Loucy (cell line): ENCODE results near the gene IL21R.

ENCODE experiments used
- H2AFZ ChIP-seq: fragments of 200-600 bp; sonication (generic); 2 replicates; pipeline ENCODE4 v1.6.0; 2016; ENCODE audit warnings: antibody characterized with exemption, mild to moderate bottlenecking, low read length, moderate library complexity
- H3F3A ChIP-seq: fragments of 200-600 bp; 2 replicates; pipeline ENCODE4 v1.6.0; 2016; ENCODE audit warnings: antibody characterized with exemption, low read depth, mild to moderate bottlenecking
- H3K27me3 ChIP-seq: fragments of 200-600 bp; sonication (generic); 2 replicates; pipeline ENCODE4 v1.6.1; 2014; ENCODE audit warnings: low read length, mild to moderate bottlenecking; ENCODE audit not compliant: insufficient read depth, poor library complexity, severe bottlenecking
- H3K36me3 ChIP-seq: fragments of 200-600 bp; sonication (generic); 2 replicates; pipeline ENCODE4 v1.6.1; 2016; ENCODE audit warnings: low read length; ENCODE audit not compliant: insufficient read depth
- H3K4me1 ChIP-seq: fragments of 200-600 bp; sonication (generic); 2 replicates; pipeline ENCODE4 v1.5.1; 2014; ENCODE audit warnings: low read length, mild to moderate bottlenecking; ENCODE audit not compliant: insufficient read depth, poor library complexity, severe bottlenecking
- H3K4me2 ChIP-seq: fragments of 200-600 bp; sonication (generic); 2 replicates; pipeline ENCODE4 v1.6.0; 2014; ENCODE audit warnings: antibody characterized with exemption, low read length, low read depth, mild to moderate bottlenecking; ENCODE audit not compliant: poor library complexity, severe bottlenecking
- H3K4me3 ChIP-seq: fragments of 200-600 bp; sonication (generic); 2 replicates; pipeline ENCODE4 v1.5.1; 2014; ENCODE audit warnings: low read length, mild to moderate bottlenecking, mixed read lengths; ENCODE audit not compliant: poor library complexity, severe bottlenecking
- H3K79me2 ChIP-seq: fragments of 200-600 bp; sonication (generic); 2 replicates; pipeline ENCODE4 v1.6.1; 2014; ENCODE audit warnings: low read length; ENCODE audit not compliant: insufficient read depth
- H3K9ac ChIP-seq: fragments of 200-600 bp; sonication (generic); 2 replicates; pipeline ENCODE4 v1.6.0; 2014; ENCODE audit warnings: mild to moderate bottlenecking, low read depth, low read length, moderate library complexity; ENCODE audit not compliant: poor library complexity, severe bottlenecking
- H3K9me2 ChIP-seq: fragments of 200-600 bp; sonication (generic); replicated peaks from 2 replicates; pipeline ENCODE4 v1.6.1; 2016; ENCODE audit warnings: low read depth, low read length, mixed read lengths
- H3K9me3 ChIP-seq: fragments of 200-600 bp; sonication (generic); 2 replicates; pipeline ENCODE4 v1.6.1; 2014; ENCODE audit warnings: mild to moderate bottlenecking, antibody characterized with exemption, low read length, low read depth; ENCODE audit not compliant: insufficient read depth
- H4K20me1 ChIP-seq: fragments of 200-600 bp; sonication (generic); 2 replicates; pipeline ENCODE4 v1.6.0; 2014; ENCODE audit warnings: antibody characterized with exemption, low read length, mild to moderate bottlenecking; ENCODE audit not compliant: insufficient read depth, poor library complexity, severe bottlenecking
- EZH2phosphoT487 ChIP-seq: fragments of 200-600 bp; IDR thresholded peaks from 2 replicates; pipeline ENCODE4 v1.6.1; 2018; ENCODE audit warnings: antibody characterized with exemption, mild to moderate bottlenecking, moderate library complexity, borderline replicate concordance
- TF ChIP-seq, protein P1 (sequence below): fragments of 200-600 bp; sonication (generic); conservative IDR thresholded peaks from 2 replicates; pipeline ENCODE4 v1.5.1; 2014; ENCODE audit warnings: mild to moderate bottlenecking, antibody characterized with exemption, low read length

IL21R gene

DNA sequence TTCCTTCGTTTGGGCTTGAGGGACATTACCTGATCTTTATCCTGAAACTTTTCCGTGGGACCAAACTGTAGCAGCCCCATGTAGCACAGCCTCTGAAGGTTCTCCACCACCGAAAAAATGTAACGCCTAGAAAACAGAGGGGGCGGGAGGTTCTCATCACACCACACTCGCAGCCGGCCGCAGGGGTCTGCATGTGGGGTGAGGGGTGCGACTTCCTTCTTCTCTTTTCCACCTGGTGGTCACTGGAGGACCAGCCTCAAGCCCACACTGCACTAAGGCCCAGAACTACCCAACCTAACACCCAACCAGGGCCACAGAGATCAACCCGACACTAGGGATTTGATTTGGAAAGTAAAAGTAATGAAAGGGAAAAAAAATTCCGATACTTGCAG, 90.6 kb downstream of the IL21R start:
- H3F3A ChIP-seq = no peaks in the 10 kb centered on the region
- peaks cover 89% of the 10 kb centered on the region; the same call in 1 of the 2 replicates for H3K36me3 ChIP-seq
- no peaks in the 10 kb centered on the region for H3K9me2 ChIP-seq
- H2AFZ ChIP-seq = no peak overlapping the region
- no peaks in the 10 kb centered on the region for H3K79me2 ChIP-seq
- no peaks in the 10 kb centered on the region for H3K9me3 ChIP-seq
- H3K4me1 ChIP-seq = no peaks in the 10 kb centered on the region
- no peak overlapping the region for H3K9ac ChIP-seq
- H3K4me2 ChIP-seq = no peak overlapping the region
- H3K27me3 ChIP-seq = no peaks in the 10 kb centered on the region
- no peaks in the 10 kb centered on the region for H4K20me1 ChIP-seq
- no peak for TF ChIP-seq EZH2phosphoT487
- TF ChIP-seq, protein P1, sequence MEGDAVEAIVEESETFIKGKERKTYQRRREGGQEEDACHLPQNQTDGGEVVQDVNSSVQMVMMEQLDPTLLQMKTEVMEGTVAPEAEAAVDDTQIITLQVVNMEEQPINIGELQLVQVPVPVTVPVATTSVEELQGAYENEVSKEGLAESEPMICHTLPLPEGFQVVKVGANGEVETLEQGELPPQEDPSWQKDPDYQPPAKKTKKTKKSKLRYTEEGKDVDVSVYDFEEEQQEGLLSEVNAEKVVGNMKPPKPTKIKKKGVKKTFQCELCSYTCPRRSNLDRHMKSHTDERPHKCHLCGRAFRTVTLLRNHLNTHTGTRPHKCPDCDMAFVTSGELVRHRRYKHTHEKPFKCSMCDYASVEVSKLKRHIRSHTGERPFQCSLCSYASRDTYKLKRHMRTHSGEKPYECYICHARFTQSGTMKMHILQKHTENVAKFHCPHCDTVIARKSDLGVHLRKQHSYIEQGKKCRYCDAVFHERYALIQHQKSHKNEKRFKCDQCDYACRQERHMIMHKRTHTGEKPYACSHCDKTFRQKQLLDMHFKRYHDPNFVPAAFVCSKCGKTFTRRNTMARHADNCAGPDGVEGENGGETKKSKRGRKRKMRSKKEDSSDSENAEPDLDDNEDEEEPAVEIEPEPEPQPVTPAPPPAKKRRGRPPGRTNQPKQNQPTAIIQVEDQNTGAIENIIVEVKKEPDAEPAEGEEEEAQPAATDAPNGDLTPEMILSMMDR = no peak
- no peak overlapping the region for H3K4me3 ChIP-seq

DNA sequence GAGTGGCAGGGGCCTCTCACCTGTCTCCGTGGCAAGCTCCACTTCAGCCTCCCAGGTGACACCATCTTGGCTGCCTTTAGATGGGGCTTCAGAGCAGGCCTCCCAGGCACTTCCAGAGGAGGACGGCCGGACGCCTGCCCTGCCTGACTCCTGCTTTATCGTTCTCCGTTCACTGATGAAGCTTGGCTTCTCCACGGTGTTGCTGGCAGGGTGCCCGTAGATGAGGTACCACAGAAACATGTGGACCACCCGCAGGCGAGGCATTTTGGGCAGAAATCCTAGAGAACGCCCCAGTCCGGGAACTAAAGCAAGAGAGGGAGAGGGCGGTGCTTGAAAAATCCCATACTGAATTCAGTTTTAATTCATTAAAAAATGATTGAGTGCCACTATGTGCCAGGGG, 93.2 kb downstream of the IL21R start:
- no peaks in the 10 kb centered on the region for H3K27me3 ChIP-seq
- H3K9ac ChIP-seq = no peak overlapping the region
- no peak overlapping the region for H2AFZ ChIP-seq
- no peaks in the 10 kb centered on the region for H3K79me2 ChIP-seq
- H3K9me3 ChIP-seq = no peaks in the 10 kb centered on the region
- no peak overlapping the region for H3K4me2 ChIP-seq
- H3K4me1 ChIP-seq = no peaks in the 10 kb centered on the region
- no peak overlapping the region for H3K4me3 ChIP-seq
- peaks cover 89% of the 10 kb centered on the region; the same call in 1 of the 2 replicates for H3K36me3 ChIP-seq
- TF ChIP-seq, protein P1 = no peak
- H3F3A ChIP-seq = no peaks in the 10 kb centered on the region
- H3K9me2 ChIP-seq = no peaks in the 10 kb centered on the region
- no peaks in the 10 kb centered on the region for H4K20me1 ChIP-seq

DNA sequence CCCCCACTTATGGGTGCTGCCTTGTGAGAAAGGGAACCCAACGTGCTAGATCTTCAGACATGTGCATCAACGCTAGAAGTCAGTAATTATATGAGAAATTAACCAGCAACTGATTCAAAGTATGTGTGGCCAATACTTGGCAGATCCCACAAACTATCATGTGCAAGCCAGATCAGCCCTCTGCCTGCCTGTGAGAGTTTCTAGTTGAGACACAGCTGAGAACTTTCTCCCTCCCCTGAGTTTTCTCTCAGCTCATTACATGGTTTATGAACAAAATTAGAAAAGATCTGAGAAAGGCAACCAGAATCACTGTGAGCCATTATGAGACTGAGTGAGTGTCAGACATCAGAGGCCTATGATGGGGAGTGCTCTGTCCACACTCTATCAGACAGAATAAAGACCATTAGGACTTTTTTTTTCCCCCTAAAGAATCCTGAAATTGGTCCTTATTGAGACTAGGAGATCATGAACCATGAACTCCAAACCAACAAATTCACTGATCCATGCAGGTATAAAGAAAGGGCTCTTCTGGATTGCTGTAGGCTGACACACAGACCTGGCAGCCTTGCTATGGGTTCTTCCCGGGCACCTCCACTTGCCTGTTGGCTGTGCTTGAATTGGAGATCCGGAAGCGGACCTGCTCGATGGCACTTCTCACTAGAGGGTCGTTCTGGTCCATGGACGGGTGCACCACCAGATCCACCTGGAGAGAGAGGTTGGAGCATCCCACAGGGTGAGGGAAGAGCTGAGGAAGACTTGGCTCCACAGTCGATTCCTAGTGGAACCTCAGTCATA, 96.3 kb downstream of the IL21R start:
- H3K9me2 ChIP-seq = no peaks in the 10 kb centered on the region
- H3K9ac ChIP-seq = no peak overlapping the region
- H3K27me3 ChIP-seq = no peaks in the 10 kb centered on the region
- TF ChIP-seq EZH2phosphoT487 = no peak
- TF ChIP-seq, protein P1 = no peak
- no peaks in the 10 kb centered on the region for H4K20me1 ChIP-seq
- H3K9me3 ChIP-seq = no peaks in the 10 kb centered on the region
- H3K4me3 ChIP-seq = no peak overlapping the region
- H3K36me3 ChIP-seq = peaks cover 91% of the 10 kb centered on the region; the same call in 1 of the 2 replicates
- no peaks in the 10 kb centered on the region for H3F3A ChIP-seq
- no peaks in the 10 kb centered on the region for H3K4me1 ChIP-seq
- no peak overlapping the region for H3K4me2 ChIP-seq
- H2AFZ ChIP-seq = no peak overlapping the region
- no peaks in the 10 kb centered on the region for H3K79me2 ChIP-seq
